Kidney capillary endothelial cell (primary cell): Measurements from ENCODE around the gene DOCK4.

Experiments used
- DNase-seq: peaks from one replicate; pipeline ENCODE4 v3.0.0-alpha.2; 2018; ENCODE audit warnings: low spot score

DOCK4 gene

GRCh38 chr7:112161253-112162141 is 44.7 kb downstream of the DOCK4 start:
- DNase-seq, result no peak

GRCh38 chr7:112160771-112161150 is 45.4 kb downstream of the DOCK4 start:
- DNase-seq, result no peak

- DNase-seq, result no peak
Observed at GRCh38 chr7:112160130-112160770, 45.9 kb downstream of the DOCK4 start.

- no peak for DNase-seq
Observed at GRCh38 chr7:112159351-112159750, 46.8 kb downstream of the DOCK4 start.

- no peak for DNase-seq
Observed at GRCh38 chr7:112157072-112157471, 49.1 kb downstream of the DOCK4 start.

GRCh38 chr7:112156412-112156811 is 49.8 kb downstream of the DOCK4 start:
- DNase-seq, result no peak

GRCh38 chr7:112154690-112155089 is 51.5 kb downstream of the DOCK4 start:
- DNase-seq, result no peak

GRCh38 chr7:112152186-112152585 is 54.0 kb downstream of the DOCK4 start:
- no peak for DNase-seq

- DNase-seq, result no peak
Observed at GRCh38 chr7:112150823-112151641, 55.2 kb downstream of the DOCK4 start.

- DNase-seq, result no peak
Observed at GRCh38 chr7:112149734-112150133, 56.5 kb downstream of the DOCK4 start.

- DNase-seq, result no peak
Observed at GRCh38 chr7:112147793-112148361, 58.3 kb downstream of the DOCK4 start.

GRCh38 chr7:112145206-112145605 is 61.0 kb downstream of the DOCK4 start:
- no peak for DNase-seq

- DNase-seq, result no peak
Observed at GRCh38 chr7:112144284-112145059, 61.7 kb downstream of the DOCK4 start.

- DNase-seq, result no peak
Observed at GRCh38 chr7:112143582-112143981, 62.6 kb downstream of the DOCK4 start.

- no peak for DNase-seq
Observed at GRCh38 chr7:112143136-112143535, 63.1 kb downstream of the DOCK4 start.

- DNase-seq, result no peak
Observed at GRCh38 chr7:112140600-112140999, 65.6 kb downstream of the DOCK4 start.

GRCh38 chr7:112138938-112139337 is 67.3 kb downstream of the DOCK4 start:
- no peak for DNase-seq

- no peak for DNase-seq
Observed at GRCh38 chr7:112138325-112138852, 67.8 kb downstream of the DOCK4 start.

- DNase-seq, result no peak
Observed at GRCh38 chr7:112137141-112138101, 68.8 kb downstream of the DOCK4 start.
